Stimulated activated CD4-positive, alpha-beta T cell treated with anti-CD3 and anti-CD28 coated beads, Interleukin-4, amount 100 ng/mL, for 1 hour (primary cell): ENCODE measurements around the gene TSEN15.
"Not testable (repeated sequence)": the region's sequence is repeated elsewhere in the genome, so short reads cannot be mapped to it uniquely, and the experiment has no call there.

Source experiments
- DNase-seq: peaks from one replicate; pipeline ENCODE4 v3.0.0-alpha.2; 2020

Gene TSEN15

GRCh38 chr1:184056921-184057555 lies 5.5 kb downstream of the TSEN15 start:
- DNase-seq, result no peak

GRCh38 chr1:184059887-184060286 lies 8.4 kb downstream of the TSEN15 start:
- no peak for DNase-seq

- no peak for DNase-seq
These were observed 8.8 kb downstream of the TSEN15 start for GRCh38 chr1:184060316-184060715.

GRCh38 chr1:184061396-184062003 lies 10.0 kb downstream of the TSEN15 start:
- DNase-seq, result no peak

- no peak for DNase-seq
These were observed 11.2 kb downstream of the TSEN15 start for GRCh38 chr1:184062640-184063286.

GRCh38 chr1:184065559-184065958 lies 14.0 kb downstream of the TSEN15 start:
- no peak for DNase-seq

- no peak for DNase-seq
These were observed 16.8 kb downstream of the TSEN15 start for GRCh38 chr1:184068354-184068753.

GRCh38 chr1:184069675-184070074 lies 18.1 kb downstream of the TSEN15 start:
- DNase-seq, result no peak

- no peak for DNase-seq
These were observed 20.8 kb downstream of the TSEN15 start for GRCh38 chr1:184072376-184072775.

GRCh38 chr1:184074383-184074782 lies 22.9 kb downstream of the TSEN15 start:
- no peak for DNase-seq

GRCh38 chr1:184075055-184076029 lies 23.8 kb downstream of the TSEN15 start:
- no peak for DNase-seq

GRCh38 chr1:184078564-184079249 lies 27.2 kb downstream of the TSEN15 start:
- no peak for DNase-seq

GRCh38 chr1:184080309-184080708 lies 28.8 kb downstream of the TSEN15 start:
- no peak for DNase-seq

- no peak for DNase-seq
These were observed 31.2 kb downstream of the TSEN15 start for GRCh38 chr1:184082541-184083415.

- no peak for DNase-seq
These were observed 34.1 kb downstream of the TSEN15 start for GRCh38 chr1:184085667-184086066.

GRCh38 chr1:184088037-184088436 lies 36.5 kb downstream of the TSEN15 start:
- no peak for DNase-seq

GRCh38 chr1:184093071-184093470 lies 41.5 kb downstream of the TSEN15 start:
- DNase-seq, result no peak

GRCh38 chr1:184096005-184096404 lies 44.5 kb downstream of the TSEN15 start:
- no peak for DNase-seq

- DNase-seq, result not testable (repeated sequence)
These were observed 45.0 kb downstream of the TSEN15 start for GRCh38 chr1:184096580-184096979.

- no peak for DNase-seq
These were observed 49.6 kb downstream of the TSEN15 start for GRCh38 chr1:184101141-184101540.

- no peak for DNase-seq
These were observed 50.0 kb downstream of the TSEN15 start for GRCh38 chr1:184101571-184101970.
